Stimulated activated naive CD4-positive, alpha-beta T cell (primary cell): Measurements from ENCODE around the gene GSG1L2.

Experiments
- DNase-seq, 6 experiments: peaks; one replicate each; lab custom pipeline; 2025; lab: John Stamatoyannopoulos, UW

The GSG1L2 gene

GRCh38 chr17:9821921-9822320 lies at the start of gene GSG1L2:
Gene GSG1L2 (minus strand): TSS chr17:9822079. CDS start chr17:9822071, 8 bp downstream.
- no peak for DNase-seq

- no peak for DNase-seq
Measured at GRCh38 chr17:9868552-9868951, 46.7 kb upstream of the GSG1L2 start.

GRCh38 chr17:9865586-9865985 lies 43.7 kb upstream of the GSG1L2 start:
- DNase-seq: no peak

GRCh38 chr17:9862949-9863348 lies 41.1 kb upstream of the GSG1L2 start:
- DNase-seq: no peak

- DNase-seq: no peak
Measured at GRCh38 chr17:9862220-9862619, 40.3 kb upstream of the GSG1L2 start.

GRCh38 chr17:9860851-9861250 lies 39.0 kb upstream of the GSG1L2 start:
- DNase-seq: no peak

- DNase-seq: no peak
Measured at GRCh38 chr17:9859781-9860180, 37.9 kb upstream of the GSG1L2 start.

- DNase-seq: no peak
Measured at GRCh38 chr17:9855036-9855435, 33.2 kb upstream of the GSG1L2 start.

- no peak for DNase-seq
Measured at GRCh38 chr17:9854255-9854654, 32.4 kb upstream of the GSG1L2 start.

GRCh38 chr17:9850151-9850550 lies 28.3 kb upstream of the GSG1L2 start:
- DNase-seq: no peak

- DNase-seq: no peak
Measured at GRCh38 chr17:9845306-9845705, 23.4 kb upstream of the GSG1L2 start.

GRCh38 chr17:9844153-9844552 lies 22.3 kb upstream of the GSG1L2 start:
- no peak for DNase-seq

- no peak for DNase-seq
Measured at GRCh38 chr17:9843152-9844010, 21.5 kb upstream of the GSG1L2 start.

GRCh38 chr17:9842057-9842758 lies 20.3 kb upstream of the GSG1L2 start:
- DNase-seq: no peak

- DNase-seq: no peak
Measured at GRCh38 chr17:9839433-9839832, 17.6 kb upstream of the GSG1L2 start.

GRCh38 chr17:9837551-9838471 lies 15.9 kb upstream of the GSG1L2 start:
- no peak for DNase-seq

GRCh38 chr17:9833922-9834321 lies 12.0 kb upstream of the GSG1L2 start:
- DNase-seq: no peak

- no peak for DNase-seq
Measured at GRCh38 chr17:9830711-9831110, 8.8 kb upstream of the GSG1L2 start.

GRCh38 chr17:9829343-9829742 lies 7.5 kb upstream of the GSG1L2 start:
- DNase-seq: no peak

- no peak for DNase-seq
Measured at GRCh38 chr17:9828296-9829295, 6.7 kb upstream of the GSG1L2 start.

GRCh38 chr17:9825641-9826150 lies 3.8 kb upstream of the GSG1L2 start, which contains the start of gene GLP2R:
Gene GLP2R (plus strand): TSS chr17:9825924. CDS start chr17:9826064, 140 bp downstream.
- no peak for DNase-seq
